ENCODE measurements around the gene RBM20.

The RBM20 gene

DNA sequence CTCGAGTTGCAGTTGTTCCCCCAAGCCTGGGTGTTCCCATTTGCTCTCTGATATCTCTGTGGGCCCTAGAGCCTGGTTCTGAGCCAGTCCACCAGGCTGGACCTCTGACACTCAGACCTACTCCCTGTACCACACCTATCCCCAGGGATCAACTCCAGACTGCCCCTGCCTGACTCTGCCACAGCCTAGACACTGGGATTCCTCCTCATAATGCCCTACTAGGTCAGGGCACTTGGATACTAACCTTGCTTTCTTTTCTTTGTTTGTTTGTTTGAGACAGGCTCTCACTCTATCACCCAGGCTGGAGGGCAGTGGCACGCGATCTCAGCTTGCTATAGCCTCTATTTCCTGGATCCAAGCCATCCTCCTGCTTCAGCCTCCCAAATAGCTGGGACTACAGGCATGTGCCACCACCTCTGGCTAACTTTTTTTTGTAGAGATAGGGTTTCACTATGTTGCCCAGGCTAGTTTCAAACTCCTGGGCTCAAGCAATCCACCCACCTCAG lies 196.8 kb downstream of the RBM20 start:
- DNase-seq, result no peak

DNA sequence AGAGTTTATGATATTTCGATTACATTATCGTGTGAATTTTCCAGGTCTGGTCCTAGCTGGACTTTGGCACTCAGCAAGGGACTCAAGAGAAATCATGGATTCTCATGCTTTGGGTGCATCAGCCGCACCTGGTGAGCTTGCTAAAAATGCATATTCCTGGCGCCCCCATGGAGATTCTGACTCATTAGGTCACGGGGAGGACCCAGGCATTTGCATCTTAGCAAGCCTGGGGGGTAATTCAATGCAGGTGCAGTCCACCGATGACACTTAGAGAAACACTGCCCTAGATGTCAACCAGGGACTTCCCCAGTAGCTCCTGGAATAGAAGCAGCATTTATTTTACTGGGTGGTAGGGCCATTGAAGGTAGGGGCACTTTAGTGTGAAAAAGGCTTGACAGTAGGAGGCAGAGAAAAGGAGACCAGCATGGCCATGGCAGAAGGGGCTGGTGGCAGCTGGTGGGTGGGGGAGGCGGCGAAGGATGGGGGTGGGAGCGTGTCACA lies 197.7 kb downstream of the RBM20 start:
- DNase-seq, result peak; percentile 21

DNA sequence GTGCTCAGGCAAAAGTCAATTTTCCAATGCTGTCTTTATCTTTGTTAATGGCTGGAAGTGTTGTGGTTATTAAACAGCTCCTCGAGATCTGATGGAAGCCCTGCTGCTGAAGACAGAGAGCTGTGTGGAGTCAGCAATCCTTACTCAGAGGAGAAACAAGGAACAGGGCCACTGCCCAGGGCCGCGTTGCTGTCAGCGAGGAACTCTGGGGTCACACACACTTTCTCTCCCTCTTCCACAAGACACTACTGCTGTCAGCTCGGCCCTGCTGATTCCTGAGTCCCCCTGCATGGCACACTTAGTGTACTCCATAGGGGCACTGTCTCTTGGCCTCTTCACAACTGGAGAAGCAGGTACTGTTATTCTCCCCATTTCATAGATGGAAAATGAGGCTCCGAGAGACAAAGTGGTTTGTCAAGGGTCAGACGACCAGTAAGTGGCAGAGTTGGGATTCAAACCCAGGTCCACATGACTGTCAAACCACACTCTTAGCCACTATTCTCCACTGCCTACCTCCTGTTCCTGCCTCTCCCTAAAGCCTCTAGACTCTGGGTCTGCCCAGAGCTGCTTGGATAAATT lies 198.3 kb downstream of the RBM20 start:
- peak; percentile 12 for DNase-seq

DNA sequence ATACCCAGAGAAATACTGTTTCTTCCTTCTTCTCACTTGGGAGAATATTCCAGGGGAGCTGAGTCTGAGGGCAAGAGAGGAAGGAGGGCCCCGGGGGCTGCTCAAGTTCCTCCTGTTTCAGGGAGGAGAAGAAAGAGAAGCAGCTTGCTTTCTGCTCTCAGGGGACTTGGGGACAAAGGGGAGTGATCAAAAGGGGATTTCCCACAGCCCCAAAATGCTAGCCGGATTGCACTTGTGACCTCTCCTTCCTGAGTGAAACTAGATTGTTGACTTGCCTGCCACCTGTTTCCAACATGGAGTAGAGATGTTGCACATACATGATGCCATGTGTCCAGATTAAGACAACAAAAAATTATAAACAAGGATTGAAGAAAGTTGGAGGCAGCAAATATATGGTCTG lies 198.9 kb downstream of the RBM20 start:
- DNase-seq, result peak; percentile 25

DNA sequence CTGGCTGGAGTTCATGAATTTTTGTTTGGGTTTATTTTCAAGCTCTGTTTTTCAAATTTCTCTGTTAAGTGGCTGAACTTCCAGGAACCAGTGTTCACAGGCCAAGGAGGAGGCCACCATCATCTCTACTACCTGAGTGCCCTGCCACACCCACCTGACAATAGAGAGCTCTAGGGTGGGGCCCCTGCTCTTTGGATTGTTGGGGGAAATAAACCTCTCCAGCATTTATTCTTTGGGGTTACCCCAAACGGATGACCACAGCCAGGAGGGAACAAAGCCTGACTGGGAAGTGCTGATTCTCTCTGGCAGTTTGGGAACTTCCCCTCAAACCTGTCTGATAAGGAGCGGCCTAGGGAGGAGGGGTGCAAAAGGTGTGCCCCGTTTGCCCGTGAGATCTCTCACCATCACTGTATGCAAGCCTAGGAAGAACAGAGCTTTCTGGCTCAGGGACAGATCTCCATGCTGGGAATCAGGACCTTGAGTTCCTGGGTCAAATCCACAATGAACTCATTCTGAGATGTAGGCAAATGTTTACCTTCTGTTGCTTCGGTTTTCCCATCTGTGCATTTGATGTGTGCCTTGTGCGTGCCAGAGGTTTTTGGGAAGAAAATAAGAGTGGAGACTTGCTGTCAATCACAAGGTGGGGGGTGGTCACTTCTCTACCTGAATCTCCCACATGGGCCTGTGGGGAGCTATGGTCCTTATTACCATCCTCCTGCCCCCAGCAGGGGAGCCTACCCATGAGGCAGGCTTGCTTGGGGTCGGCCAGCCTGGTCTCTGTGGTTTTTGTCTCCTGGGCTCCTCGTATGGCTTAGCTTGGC lies 199.9 kb downstream of the RBM20 start:
- DNase-seq, result no peak

DNA sequence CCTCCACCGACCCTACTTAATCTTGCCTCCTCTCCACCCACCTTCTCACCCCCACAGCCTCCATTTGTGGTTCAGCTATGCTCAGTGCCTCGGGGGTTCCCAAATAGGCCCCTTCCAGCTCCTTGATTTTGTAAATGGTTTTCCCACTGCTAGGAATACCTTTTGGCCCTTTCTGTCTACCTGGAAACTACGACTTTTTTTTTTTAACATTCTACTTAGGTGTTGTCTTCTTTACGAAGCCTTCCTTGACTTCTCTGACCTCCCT lies 200.4 kb downstream of the RBM20 start:
- DNase-seq, result no peak

DNA sequence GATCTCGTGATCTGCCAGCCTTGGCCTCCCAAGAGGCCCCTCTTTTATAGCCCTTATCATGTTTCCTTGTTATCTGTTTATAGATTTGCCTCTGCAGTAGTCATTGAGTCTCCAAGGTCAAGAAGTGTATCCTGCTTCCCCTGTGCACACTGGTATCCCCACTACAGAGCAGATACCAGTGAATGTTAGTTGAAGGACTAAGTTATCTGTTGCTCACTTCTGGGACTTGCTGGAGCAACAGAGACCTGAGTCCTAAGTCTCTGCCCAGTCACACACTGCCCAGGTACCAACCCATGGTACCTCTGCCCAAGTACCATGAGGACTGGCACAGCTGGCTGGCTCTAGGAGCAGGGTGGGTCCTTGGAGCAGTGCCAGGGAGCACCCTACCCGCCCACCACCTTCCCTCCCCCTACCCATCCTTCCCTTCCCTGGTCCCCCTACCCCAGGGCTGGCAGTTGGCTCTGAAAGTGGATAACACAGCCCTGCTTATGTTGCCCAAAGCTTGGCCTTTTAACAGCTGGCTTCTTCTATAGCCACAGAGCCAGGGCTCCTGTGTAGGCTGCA lies 201.1 kb downstream of the RBM20 start:
- DNase-seq, result no peak

DNA sequence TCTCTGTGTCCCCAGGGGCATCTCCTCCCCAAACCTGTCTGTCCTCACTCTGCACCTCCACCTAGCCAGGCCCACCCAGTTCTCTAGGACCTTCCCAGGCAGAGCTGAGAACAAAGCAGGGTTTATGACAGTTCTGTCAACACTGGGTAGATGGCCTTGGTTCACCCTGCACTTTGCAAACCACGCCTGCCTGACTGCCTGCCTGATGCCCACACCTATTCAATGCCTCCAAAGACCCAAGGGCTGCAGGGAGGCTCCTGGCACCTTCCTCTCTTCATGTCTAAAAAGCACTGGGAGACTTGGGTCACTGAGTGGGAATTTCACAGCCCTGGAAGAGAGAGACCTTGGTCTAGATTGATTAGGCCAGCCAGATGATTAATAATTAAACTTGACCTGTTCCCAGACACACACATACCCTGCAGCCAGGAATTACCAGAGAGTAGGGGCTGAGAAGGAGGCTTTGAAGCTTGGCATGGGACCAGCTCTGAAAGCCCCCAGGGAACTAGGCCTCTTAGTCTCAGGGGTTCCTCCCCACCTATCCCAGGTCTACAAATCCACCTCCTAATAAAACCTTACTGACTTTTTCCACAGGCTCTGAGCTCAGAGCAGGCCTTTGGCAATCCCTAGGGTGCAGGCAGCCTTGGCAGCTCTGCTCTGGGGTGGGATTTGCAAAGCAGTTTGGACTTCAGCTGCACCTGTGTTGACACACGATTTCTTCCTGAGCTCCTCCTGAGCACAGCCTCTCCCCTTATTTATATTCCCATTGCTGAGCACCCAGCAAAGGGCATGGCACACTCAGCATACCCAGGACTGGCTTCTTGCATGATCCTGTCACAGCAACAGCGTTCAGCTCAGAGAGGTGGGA lies 201.9 kb downstream of the RBM20 start:
- no peak for DNase-seq

DNA sequence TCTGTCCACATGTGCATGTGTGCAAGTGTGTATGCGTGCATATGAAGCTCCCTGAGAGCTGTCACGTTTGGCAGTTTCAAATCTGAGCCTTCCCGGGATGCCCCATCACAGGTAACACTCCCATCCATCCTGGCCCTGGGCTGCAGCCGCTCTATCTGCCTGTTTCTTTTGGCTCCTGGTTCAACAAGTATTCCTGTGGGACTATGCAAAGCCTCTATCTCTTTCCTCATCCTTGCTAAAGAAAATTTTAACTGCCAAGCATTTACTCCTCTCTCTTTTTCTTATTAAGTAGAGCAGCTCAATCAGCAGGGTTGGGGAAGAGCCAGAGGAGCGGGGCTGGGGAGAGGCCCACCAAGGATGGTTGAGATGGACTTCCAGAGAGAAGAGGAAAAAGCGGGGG lies 203.2 kb downstream of the RBM20 start:
- DNase-seq, result no peak

DNA sequence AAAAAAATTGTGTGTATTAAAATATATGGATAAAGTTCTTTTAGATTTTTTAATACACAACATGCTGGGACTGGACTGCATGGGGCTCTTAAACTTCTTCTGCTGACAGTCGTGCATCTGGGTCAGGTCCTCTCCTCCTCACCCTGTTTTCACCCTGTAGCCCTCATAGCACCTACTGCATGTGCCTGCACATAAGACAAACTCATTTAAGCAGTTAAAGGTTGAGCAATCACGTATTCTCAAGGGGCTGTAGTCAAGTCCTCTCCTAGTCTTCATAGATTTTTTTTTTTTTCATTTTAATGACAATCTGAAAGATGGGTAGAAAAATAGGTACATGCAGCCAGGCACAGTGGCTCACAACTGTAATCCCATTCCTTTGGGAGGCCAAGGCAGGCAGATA lies 204.0 kb downstream of the RBM20 start:
- no peak for DNase-seq

DNA sequence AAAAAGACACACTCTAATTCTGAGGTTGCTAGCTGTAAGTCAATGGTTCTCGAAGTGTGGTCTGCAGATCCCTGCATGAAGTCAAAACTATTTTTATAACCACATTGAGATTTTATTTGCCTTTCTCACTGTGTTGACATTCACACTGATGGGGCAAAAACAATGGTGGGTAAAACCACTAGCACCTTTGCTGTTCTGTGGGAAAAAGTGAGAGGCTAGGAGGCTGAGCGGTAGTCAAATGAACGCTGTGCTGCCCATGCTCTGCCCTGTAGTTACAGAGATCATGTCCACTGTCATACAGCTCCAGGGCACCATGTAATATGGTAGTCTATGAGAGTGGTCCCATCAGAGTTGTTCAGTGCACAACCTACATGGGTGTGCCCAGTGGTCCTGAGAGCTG lies 206.0 kb downstream of the RBM20 start:
- no peak for DNase-seq

DNA sequence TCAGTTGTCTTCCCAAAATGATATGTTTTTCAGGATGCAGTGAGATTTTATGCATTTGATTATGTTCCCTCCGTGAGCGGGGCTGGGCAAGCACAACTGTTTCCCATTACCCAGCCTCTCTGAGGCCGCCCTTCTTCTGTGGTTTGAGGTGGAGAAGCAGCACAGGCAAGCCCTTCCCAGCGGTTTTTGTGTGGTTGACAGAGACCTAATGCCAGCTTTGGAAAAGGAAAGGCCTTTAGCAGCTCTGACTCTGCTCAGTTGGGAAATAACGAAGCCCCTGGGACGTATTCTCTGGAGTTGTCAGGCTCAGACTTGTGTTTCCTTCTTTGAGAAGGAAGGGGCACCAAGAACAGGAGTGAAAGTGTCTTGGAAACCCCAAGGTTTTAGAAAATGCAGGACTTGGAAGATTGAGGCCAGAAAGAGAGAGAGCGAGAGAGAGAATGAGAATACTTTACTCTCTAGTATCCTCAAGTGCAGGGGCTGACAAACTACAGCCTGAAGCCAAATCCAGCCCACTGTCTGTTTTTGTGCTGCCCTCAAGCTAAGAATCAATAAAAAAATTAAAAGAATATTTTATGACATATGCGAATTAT lies 207.0 kb downstream of the RBM20 start:
- peak; percentile 60 for DNase-seq

DNA sequence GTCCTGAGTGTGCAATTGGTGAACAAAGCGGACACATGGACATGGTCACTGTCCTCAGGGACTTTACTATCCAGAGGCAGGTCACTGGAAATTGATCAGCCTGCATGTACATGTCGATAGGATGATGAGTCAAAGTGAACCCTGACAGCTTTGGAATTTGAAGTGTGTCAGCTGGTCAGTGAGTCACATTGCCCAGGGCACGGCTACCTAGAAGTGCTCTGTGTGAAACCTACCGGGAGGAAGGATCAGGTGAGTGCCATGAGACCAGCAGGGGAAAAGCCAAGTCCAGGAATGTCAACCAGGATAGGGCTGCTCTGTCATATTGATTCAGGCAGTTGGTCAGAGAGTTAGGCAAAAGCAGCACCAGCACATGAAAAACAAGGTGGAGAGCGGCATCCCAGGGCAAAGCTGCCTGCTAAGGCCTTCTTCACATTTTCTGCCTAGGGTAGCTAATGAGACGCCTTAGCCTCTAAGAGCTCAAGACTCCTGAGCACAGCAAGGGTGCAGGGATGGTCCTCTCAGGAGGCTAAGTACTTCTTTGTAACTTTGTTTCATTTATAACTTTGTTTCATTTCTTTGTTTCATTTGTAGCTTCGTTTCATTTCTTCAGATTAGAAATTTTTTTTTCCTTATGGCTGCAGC lies 208.2 kb downstream of the RBM20 start:
- peak; percentile 28 for DNase-seq

DNA sequence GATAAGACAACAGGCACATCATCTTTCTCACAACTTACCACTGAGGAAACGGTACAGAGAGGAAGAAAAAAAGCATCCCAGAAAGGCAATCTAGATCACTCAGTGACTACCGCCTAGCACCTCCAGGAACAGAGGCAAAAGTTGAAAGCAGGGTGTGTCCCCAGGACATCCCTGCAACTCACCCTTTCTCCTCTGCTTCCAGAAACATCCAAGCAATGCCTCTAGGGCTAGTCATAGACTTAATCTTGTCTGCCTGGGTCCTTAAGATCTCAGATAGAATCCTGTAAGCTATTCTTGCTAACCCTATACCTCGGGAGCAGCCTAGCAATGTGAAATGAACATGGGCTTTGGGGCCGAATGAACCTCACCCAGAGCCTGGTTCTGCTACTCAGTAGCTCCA lies 208.8 kb downstream of the RBM20 start:
- DNase-seq, result no peak

DNA sequence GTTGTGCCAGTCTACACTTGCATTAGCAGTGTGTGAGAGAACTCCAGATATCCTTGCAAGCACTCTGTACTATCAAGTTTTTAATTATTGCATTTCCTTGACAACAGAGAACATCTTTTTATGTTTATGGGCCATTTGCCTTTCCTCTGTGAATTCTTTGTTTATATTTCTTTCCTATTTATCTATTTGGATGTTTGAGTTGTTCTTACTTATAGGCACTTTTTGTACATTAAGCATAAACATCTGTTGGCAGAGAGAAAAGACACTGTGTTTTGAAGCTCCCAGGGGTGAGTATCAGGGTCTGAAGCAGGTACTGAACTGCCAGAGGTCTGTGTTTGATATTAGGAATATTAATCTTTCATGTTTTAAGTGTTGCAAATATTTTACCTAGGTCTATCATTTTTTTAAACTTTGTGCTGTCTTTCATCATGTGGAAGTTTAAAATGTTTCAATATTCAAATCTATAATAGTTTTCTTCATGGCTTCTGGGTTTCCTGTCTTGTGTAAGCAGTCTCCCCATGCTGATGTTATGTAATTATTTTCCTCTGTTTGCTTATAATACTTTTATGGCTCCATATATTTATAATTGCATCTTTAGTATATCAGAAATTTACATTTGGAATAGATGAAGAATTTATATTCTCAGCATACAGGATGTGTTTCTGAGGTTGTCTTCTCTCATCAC lies 209.9 kb downstream of the RBM20 start:
- peak; percentile 11 for DNase-seq

DNA sequence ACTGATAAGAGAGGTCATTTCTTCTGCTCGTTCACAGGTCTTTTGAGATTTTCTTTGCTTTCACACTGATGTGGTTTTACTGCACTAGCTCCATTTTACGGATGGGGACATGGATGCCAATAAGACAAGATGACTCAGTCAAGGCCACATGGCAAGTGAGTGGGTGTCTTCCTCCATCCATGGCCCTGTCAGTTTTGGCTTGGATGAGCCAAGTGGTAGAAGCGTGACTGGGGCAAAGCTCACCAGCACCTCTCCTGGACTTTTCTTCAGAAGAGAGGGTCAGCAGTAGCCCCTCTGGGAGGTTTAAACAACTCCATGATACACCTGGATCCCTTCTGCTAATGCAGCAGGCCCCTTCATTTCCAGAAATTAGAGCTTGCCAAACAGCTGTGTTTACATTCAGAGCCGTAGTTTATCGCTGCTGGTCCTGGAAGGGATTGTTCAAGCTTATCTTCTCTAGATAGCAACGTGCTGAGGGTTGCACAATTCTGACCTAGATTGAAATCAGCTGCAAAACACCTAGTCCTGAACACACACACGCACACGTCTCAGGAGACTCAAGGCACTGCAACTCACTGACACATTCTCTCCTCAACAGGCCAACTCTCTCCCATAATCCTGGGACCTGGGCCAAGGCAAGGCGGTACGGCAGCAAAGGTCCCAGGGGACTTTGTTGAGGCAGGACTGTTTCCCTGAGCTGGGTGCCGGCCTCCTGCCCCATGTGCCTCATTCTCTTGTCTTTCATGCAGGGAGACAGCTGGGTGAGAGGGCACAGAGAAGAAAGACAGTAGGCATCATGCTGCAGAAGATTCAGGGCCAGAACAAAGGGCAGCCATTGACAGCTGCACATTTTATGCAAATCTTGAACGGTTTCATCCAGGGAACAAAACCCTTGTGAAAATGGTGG lies 213.4 kb downstream of the RBM20 start:
- DNase-seq, result no peak

DNA sequence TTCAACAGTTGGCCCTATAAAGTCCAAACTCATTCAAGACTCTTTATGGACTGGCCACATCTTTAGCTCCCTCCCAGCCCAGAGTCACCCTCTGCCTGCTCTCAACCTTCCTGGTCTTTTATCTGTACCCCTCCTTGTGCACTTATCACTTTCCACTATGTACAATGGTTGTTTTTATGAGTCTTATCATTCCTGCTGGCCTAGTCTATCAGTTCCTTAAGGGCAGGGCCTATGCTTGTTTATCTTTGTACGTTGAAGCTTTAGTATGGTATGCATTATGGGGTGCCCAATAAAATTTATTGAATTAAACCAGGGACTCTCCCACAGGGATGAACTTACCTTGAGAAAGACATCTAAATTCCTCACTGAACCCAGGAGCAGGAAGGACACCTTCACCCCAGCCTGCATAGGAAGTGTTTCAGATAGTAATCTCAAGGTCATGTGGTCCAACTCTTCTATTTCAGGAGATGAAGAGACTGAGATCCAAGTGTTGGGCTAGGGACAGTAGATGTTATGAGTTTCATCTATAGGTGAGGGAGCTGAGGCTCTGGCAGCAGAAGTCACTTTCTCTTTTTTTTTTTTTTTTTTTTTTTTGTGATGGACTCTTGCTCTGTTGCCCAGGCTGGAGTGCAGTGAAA lies 214.3 kb downstream of the RBM20 start:
- DNase-seq, result no peak

DNA sequence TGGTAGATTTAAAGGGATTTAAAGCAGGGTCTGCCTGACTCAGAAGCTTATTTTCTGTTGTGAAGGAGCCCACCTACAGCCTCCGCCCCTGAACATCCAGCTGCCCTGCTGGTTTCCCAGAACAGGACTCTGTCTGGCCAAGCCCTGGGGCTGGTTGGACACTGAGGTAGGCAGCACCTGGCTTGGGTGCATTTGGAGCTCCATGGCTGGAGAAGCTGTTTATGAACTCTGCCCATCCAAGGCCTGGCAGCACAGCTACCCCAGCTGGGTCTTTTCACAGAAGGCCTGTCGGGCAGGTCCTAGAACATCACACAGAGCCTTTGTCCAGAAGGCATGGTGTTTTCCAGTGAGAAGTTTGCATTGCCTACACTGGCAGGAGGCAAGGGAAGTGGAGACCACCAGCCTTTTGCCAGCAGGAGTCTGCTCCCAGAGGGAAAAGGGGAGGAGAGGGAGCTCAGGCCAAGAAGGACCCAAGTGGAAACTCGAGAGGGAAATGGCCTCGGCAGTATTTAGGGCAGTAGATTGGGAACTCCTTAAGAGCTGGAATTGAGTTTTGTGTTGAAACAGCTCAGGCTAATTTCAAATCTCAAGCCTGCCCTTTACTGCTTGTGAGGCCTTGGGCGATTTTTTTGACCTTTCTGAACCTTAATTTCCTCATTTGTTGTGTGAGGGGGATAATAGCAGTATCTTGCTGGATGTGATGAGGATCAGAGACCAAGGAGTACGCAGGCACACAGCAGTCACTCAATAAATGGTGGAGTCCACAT lies 215.3 kb downstream of the RBM20 start:
- no peak for DNase-seq

DNA sequence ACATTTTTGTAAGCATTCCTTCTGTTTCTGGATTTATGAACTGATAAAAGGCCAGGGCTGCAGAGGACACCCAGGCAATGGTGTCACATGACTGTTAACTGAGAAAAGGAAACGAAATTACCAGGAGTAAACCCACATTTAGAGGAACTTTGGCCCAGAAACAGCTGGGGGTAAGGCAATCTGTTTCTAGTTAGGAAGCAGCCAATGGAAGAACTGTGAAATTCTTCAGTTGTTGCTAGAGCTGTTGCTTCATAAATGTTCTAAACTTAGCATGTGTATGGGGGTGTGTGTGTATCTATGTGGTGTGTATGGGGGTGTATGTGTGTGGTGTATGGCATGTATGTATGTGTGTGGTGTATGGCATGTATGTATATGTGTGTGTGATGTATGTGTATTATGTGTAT lies 215.8 kb downstream of the RBM20 start:
- DNase-seq, result no peak

All from right forelimb (tissue), 1 donor.